DND-41 (cell line): Measurements from ENCODE around the gene GABARAPL1.

ENCODE experiments used
- ATAC-seq: fragments of 200-7000 bp; cut with Tn5 transposase; 3 replicates; pipeline ENCODE4 v1.9.1; 2021; ENCODE audit warnings: low read depth; ENCODE audit not compliant: insufficient read depth
- DNase-seq: peaks from one replicate; pipeline ENCODE4 v3.0.0-alpha.2; 2020
- H2AFZ ChIP-seq: 2 replicates; pipeline ENCODE4 v1.6.0; 2012; ENCODE audit warnings: low read depth, low read length
- H3K27ac ChIP-seq: 2 replicates; pipeline ENCODE4 v1.5.1; 2012; ENCODE audit warnings: low read length, inconsistent platforms
- H3K27me3 ChIP-seq: fragments of 200-600 bp; sonication (generic); 2 replicates; pipeline ENCODE4 v1.6.0; 2012; ENCODE audit warnings: low read length, mild to moderate bottlenecking, inconsistent platforms; ENCODE audit not compliant: insufficient read depth, poor library complexity
- H3K36me3 ChIP-seq: 2 replicates; pipeline ENCODE4 v1.5.1; 2012; ENCODE audit warnings: low read length, inconsistent platforms; ENCODE audit not compliant: insufficient read depth
- H3K4me1 ChIP-seq: 2 replicates; pipeline ENCODE4 v1.5.1; 2012; ENCODE audit warnings: mild to moderate bottlenecking, low read length; ENCODE audit not compliant: insufficient read depth
- H3K4me2 ChIP-seq: 2 replicates; pipeline ENCODE4 v1.6.0; 2012; ENCODE audit warnings: mild to moderate bottlenecking, moderate library complexity, low read length, inconsistent platforms; ENCODE audit not compliant: insufficient read depth
- H3K4me3 ChIP-seq, 2 experiments: fragments of 200-600 bp in 1 of 2; shearing (Covaris generic) in 1 of 2; 2 replicates each; pipeline ENCODE4 v1.5.1; 2012 to 2016; ENCODE audit warnings: inconsistent platforms in 2 of 2, low read length in 2 of 2, mild to moderate bottlenecking in 2 of 2, low read depth in 1 of 2, moderate library complexity in 1 of 2
- H3K79me2 ChIP-seq: 2 replicates; pipeline ENCODE4 v1.6.0; 2012; ENCODE audit warnings: low read length, inconsistent platforms; ENCODE audit not compliant: insufficient read depth
- H3K9ac ChIP-seq: 2 replicates; pipeline ENCODE4 v1.6.0; 2012; ENCODE audit warnings: low read depth, mild to moderate bottlenecking, inconsistent platforms, low read length, moderate library complexity
- H3K9me3 ChIP-seq: 2 replicates; pipeline ENCODE4 v1.5.1; 2012; ENCODE audit warnings: low read length, moderate library complexity, mild to moderate bottlenecking, inconsistent platforms; ENCODE audit not compliant: insufficient read depth, severe bottlenecking
- H4K20me1 ChIP-seq: 2 replicates; pipeline ENCODE4 v1.6.0; 2012; ENCODE audit warnings: low read length; ENCODE audit not compliant: insufficient read depth
- CTCF ChIP-seq: IDR thresholded peaks from 2 replicates; pipeline ENCODE4 v1.5.1; 2012; ENCODE audit warnings: borderline replicate concordance, low read length, moderate library complexity, mild to moderate bottlenecking; ENCODE audit not compliant: poor library complexity, severe bottlenecking; ENCODE audit errors: extremely low read depth
- EZH2 ChIP-seq: IDR thresholded peaks from 3 replicates; pipeline ENCODE4 v1.6.1; 2012; ENCODE audit warnings: borderline replicate concordance, low read depth, mild to moderate bottlenecking, moderate library complexity, low read length, inconsistent platforms; ENCODE audit not compliant: severe bottlenecking

The GABARAPL1 gene

GRCh38 chr12:10243818-10244520 lies 31.3 kb downstream of the GABARAPL1 start:
- Histone ChIP-seq H3K27ac (0 out of 2 replicates have a peak overlapping the region, but pooled peaks have one; percentile 35), H3K36me3 (no peaks in the 10 kb centered on the region), H3K4me3 (peak overlapping the region in 1 of 2 experiments; percentile 12; a peak in 1 of 4 replicates), H3K79me2 (no peaks in the 10 kb centered on the region), H3K4me1 (peaks cover 22% of the 10 kb centered on the region), H3K4me2 (peak overlapping the region; percentile 50; the same call in 1 of the 2 replicates), H2AFZ (no peak overlapping the region), H3K27me3 (no peaks in the 10 kb centered on the region), H4K20me1 (no peaks in the 10 kb centered on the region), H3K9ac (no peak overlapping the region), H3K9me3 (no peaks in the 10 kb centered on the region)
- TF ChIP-seq CTCF (no peak), EZH2 (no peak)
- DNase-seq (peak; percentile 32), ATAC-seq (peak; percentile 69; the same call in 2 of the 3 replicates)

GRCh38 chr12:10247436-10248058 lies 34.9 kb downstream of the GABARAPL1 start:
- no peak for DNase-seq
- no peaks in the 10 kb centered on the region for H3K36me3 ChIP-seq
- peaks cover 28% of the 10 kb centered on the region for H3K4me1 ChIP-seq
- H4K20me1 ChIP-seq, result no peaks in the 10 kb centered on the region
- no peak overlapping the region for H3K4me2 ChIP-seq
- no peaks in the 10 kb centered on the region for H3K79me2 ChIP-seq
- H3K27ac ChIP-seq, result no peak overlapping the region
- H3K4me3 ChIP-seq, result no peak overlapping the region
- H3K9me3 ChIP-seq, result no peaks in the 10 kb centered on the region
- no peak overlapping the region for H2AFZ ChIP-seq
- H3K27me3 ChIP-seq, result no peaks in the 10 kb centered on the region
- no peak overlapping the region for H3K9ac ChIP-seq
- no peak for ATAC-seq
- TF ChIP-seq EZH2, result no peak
- TF ChIP-seq CTCF, result no peak

GRCh38 chr12:10249690-10250455 lies 37.2 kb downstream of the GABARAPL1 start:
- no peaks in the 10 kb centered on the region for H3K27me3 ChIP-seq
- H3K79me2 ChIP-seq, result no peaks in the 10 kb centered on the region
- H3K4me2 ChIP-seq, result no peak overlapping the region
- H2AFZ ChIP-seq, result no peak overlapping the region
- DNase-seq (peak; percentile 19), ATAC-seq (peak; percentile 61; the same call in 2 of the 3 replicates)
- H3K4me1 ChIP-seq, result peaks cover 9% of the 10 kb centered on the region; the same call in 1 of the 2 replicates
- H3K4me3 ChIP-seq, result no peak overlapping the region
- no peak overlapping the region for H3K9ac ChIP-seq
- H3K9me3 ChIP-seq, result no peaks in the 10 kb centered on the region
- H3K36me3 ChIP-seq, result no peaks in the 10 kb centered on the region
- no peak for TF ChIP-seq EZH2
- no peak for TF ChIP-seq CTCF
- H3K27ac ChIP-seq, result no peak overlapping the region
- H4K20me1 ChIP-seq, result no peaks in the 10 kb centered on the region
